ENCODE measurements around the gene PARD3B. TPM values are rescaled to one million over a fixed set of nuclear protein-coding genes. Genes with fewer than 3 reads are reported as not detected.

Gene PARD3B
- total RNA-seq, 1 experiment from 2014 or later = 3.9 TPM

DNA sequence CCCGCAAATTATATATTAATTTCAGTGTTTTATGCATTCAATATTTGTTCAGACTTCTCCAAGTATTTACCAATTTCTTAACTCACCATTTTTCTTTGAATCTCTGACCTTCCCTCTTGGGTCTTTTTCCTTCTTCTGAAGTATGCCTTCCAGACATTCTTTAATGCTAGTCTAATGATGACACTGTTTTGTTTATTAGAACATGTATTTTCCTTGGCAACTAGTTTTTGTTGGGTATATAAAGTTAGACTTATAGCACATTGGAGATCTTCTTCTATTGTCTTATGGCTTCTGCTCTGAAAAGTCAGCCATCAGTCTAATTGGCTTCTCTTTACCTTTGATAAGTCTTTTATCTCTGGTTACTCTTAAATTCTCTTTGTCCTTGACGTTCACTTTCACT is 713.8 kb downstream of the PARD3B start:
- intact Hi-C loops (cut with micrococcal nuclease) = no loop called here
- H3K79me2 ChIP-seq (ENCODE audit: low read length) = no peaks in the 10 kb centered on the region
- H3K9me2 ChIP-seq (replicated peaks; ENCODE audit: low read length) = no peaks in the 10 kb centered on the region
- H3K36me3 ChIP-seq (ENCODE audit: low read depth, low read length) = no peaks in the 10 kb centered on the region
- H3K4me2 ChIP-seq (ENCODE audit: low read length) = no peak overlapping the region
- ATAC-seq (no peak), DNase-seq (no peak)
- H3K4me1 ChIP-seq (ENCODE audit: insufficient read depth, low read length) = no peaks in the 10 kb centered on the region
- no peak for TF ChIP-seq EZH2 (IDR thresholded peaks at IDR 0.05; ENCODE audit: low read length, unreplicated experiment)
- H4K20me1 ChIP-seq (ENCODE audit: low read length) = no peaks in the 10 kb centered on the region
- ChIA-PET CTCF (no interaction called here), POLR2A (ENCODE audit: unreplicated experiment) (interaction anchor here (0.6 kb wide), 1 partner anchor 9 kb away, joined by 3 read pairs; no protein-coding TSS in a partner anchor)
- no peak overlapping the region for H3K9ac ChIP-seq (ENCODE audit: low read length)
- H3F3A ChIP-seq (ENCODE audit: low read length, unreplicated experiment) = no peaks in the 10 kb centered on the region
- no peak overlapping the region for H3K27ac ChIP-seq (ENCODE audit: low read length)
- H3K9me3 ChIP-seq (ENCODE audit: low read length) = no peaks in the 10 kb centered on the region
- no peak overlapping the region for H3K4me3 ChIP-seq (ENCODE audit: low read length)
- no TSS peak for BruUV-seq (replicated peaks)
- no peak overlapping the region for H2AFZ ChIP-seq (ENCODE audit: low read length)
- no peaks in the 10 kb centered on the region for H3K27me3 ChIP-seq (ENCODE audit: low read length)

DNA sequence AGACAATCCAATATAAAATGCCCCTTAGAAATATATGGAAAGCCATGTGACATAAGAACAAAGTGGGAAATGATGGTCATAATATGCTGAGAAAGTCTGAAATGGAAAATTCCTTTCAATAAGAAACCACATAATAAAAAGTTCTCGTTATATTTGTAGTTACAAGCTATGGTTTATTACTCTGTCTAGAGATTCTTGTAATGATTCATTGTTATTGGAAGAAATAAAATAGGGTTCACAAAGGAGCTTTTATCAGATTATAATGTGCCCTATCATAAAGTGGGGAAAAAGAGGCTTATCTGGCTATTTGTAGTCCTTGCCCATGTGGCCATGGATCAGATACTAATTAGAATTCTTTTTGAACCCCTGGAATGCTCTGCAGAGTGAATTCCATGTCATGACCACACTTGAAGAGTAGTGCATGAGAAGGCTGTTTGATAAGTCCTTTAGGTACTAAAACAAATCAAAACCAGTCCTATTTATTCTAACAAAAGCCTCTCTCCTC is 716.3 kb downstream of the PARD3B start:
- no peaks in the 10 kb centered on the region for H3K4me1 ChIP-seq (ENCODE audit: insufficient read depth, low read length)
- no peaks in the 10 kb centered on the region for H3K9me3 ChIP-seq (ENCODE audit: low read length)
- no peak overlapping the region for H3K27ac ChIP-seq (ENCODE audit: low read length)
- intact Hi-C loops (cut with micrococcal nuclease) = no loop called here
- no TSS peak for BruUV-seq (replicated peaks)
- no peaks in the 10 kb centered on the region for H3K9me2 ChIP-seq (replicated peaks; ENCODE audit: low read length)
- no peaks in the 10 kb centered on the region for H3K27me3 ChIP-seq (ENCODE audit: low read length)
- no peaks in the 10 kb centered on the region for H3K36me3 ChIP-seq (ENCODE audit: low read depth, low read length)
- H3K9ac ChIP-seq (ENCODE audit: low read length) = no peak overlapping the region
- no peaks in the 10 kb centered on the region for H4K20me1 ChIP-seq (ENCODE audit: low read length)
- DNase-seq = no peak
- H3K4me3 ChIP-seq (ENCODE audit: low read length) = no peak overlapping the region
- H3K79me2 ChIP-seq (ENCODE audit: low read length) = no peaks in the 10 kb centered on the region
- no peaks in the 10 kb centered on the region for H3F3A ChIP-seq (ENCODE audit: low read length, unreplicated experiment)
- no peak overlapping the region for H3K4me2 ChIP-seq (ENCODE audit: low read length)
- POLR2A ChIA-PET (ENCODE audit: unreplicated experiment) = no interaction called here
- CTCF ChIA-PET = no interaction called here
- no peak overlapping the region for H2AFZ ChIP-seq (ENCODE audit: low read length)
- no peak for ATAC-seq
- TF ChIP-seq, protein P1, sequence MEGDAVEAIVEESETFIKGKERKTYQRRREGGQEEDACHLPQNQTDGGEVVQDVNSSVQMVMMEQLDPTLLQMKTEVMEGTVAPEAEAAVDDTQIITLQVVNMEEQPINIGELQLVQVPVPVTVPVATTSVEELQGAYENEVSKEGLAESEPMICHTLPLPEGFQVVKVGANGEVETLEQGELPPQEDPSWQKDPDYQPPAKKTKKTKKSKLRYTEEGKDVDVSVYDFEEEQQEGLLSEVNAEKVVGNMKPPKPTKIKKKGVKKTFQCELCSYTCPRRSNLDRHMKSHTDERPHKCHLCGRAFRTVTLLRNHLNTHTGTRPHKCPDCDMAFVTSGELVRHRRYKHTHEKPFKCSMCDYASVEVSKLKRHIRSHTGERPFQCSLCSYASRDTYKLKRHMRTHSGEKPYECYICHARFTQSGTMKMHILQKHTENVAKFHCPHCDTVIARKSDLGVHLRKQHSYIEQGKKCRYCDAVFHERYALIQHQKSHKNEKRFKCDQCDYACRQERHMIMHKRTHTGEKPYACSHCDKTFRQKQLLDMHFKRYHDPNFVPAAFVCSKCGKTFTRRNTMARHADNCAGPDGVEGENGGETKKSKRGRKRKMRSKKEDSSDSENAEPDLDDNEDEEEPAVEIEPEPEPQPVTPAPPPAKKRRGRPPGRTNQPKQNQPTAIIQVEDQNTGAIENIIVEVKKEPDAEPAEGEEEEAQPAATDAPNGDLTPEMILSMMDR (conservative IDR thresholded peaks at IDR 0.05; ENCODE audit: low read depth, low read length) = no peak
- no peak for TF ChIP-seq EZH2 (IDR thresholded peaks at IDR 0.05; ENCODE audit: low read length, unreplicated experiment)
- TF ChIP-seq EZH2phosphoT487 (IDR thresholded peaks at IDR 0.05; ENCODE audit: borderline replicate concordance, low read length) = no peak

DNA sequence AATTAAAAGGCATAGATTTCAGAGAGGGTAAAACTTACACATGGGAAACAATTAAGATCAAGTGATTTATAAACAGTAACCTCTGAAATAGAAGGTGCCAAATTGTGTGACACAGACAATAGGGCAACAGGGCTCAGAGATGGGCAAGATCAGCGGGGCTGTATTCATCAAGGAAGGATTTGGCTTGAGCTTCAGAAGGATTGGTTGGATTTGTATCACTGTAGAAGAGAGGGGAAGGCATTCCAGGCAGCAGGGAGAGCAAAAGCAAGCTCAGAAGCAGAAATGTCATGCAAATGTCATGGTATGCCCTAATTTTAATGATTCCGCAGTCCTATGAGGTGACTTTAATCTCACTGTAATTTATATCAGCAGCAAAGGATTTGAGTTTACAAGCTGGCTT is 722.0 kb downstream of the PARD3B start:
- TF ChIP-seq EZH2phosphoT487 (IDR thresholded peaks at IDR 0.05; ENCODE audit: borderline replicate concordance, low read length) = no peak
- TF ChIP-seq, protein P1 (conservative IDR thresholded peaks at IDR 0.05; ENCODE audit: low read depth, low read length) = no peak
- no peak for TF ChIP-seq EZH2 (IDR thresholded peaks at IDR 0.05; ENCODE audit: low read length, unreplicated experiment)
- H2AFZ ChIP-seq (ENCODE audit: low read length) = no peak overlapping the region
- H3F3A ChIP-seq (ENCODE audit: low read length, unreplicated experiment) = no peaks in the 10 kb centered on the region
- no peaks in the 10 kb centered on the region for H4K20me1 ChIP-seq (ENCODE audit: low read length)
- no peak overlapping the region for H3K27ac ChIP-seq (ENCODE audit: low read length)
- no peaks in the 10 kb centered on the region for H3K79me2 ChIP-seq (ENCODE audit: low read length)
- H3K4me1 ChIP-seq (ENCODE audit: insufficient read depth, low read length) = no peaks in the 10 kb centered on the region
- POLR2A ChIA-PET (ENCODE audit: unreplicated experiment) = interaction anchor here (0.7 kb wide), 1 partner anchor 9 kb away, joined by 3 read pairs; no protein-coding TSS in a partner anchor
- no peaks in the 10 kb centered on the region for H3K9me3 ChIP-seq (ENCODE audit: low read length)
- no TSS peak for BruUV-seq (replicated peaks)
- CTCF ChIA-PET = no interaction called here
- H3K4me3 ChIP-seq (ENCODE audit: low read length) = no peak overlapping the region
- intact Hi-C loops (cut with micrococcal nuclease) = no loop called here
- no peaks in the 10 kb centered on the region for H3K27me3 ChIP-seq (ENCODE audit: low read length)
- no peak overlapping the region for H3K9ac ChIP-seq (ENCODE audit: low read length)
- ATAC-seq (no peak), DNase-seq (no peak)
- H3K4me2 ChIP-seq (ENCODE audit: low read length) = no peak overlapping the region
- no peaks in the 10 kb centered on the region for H3K9me2 ChIP-seq (replicated peaks; ENCODE audit: low read length)
- H3K36me3 ChIP-seq (ENCODE audit: low read depth, low read length) = no peaks in the 10 kb centered on the region

Data from PC-3 (cell line).